ENCODE data around the gene DNASE1L2.
A peak's percentile ranks its signal among the peaks of the same experiment; 100 is the strongest.

The DNASE1L2 gene

GRCh38 chr16:2210009-2210332 lies 26.3 kb upstream of the DNASE1L2 start:
- Histone ChIP-seq H3K4me1 (ENCODE audit: insufficient read depth, poor library complexity, severe bottlenecking) (peaks cover 8% of the 10 kb centered on the region), H3K4me3 (ENCODE audit: severe bottlenecking) (no peak overlapping the region), H3K36me3 (ENCODE audit: low read depth) (peaks cover 44% of the 10 kb centered on the region), H3K27ac (ENCODE audit: poor library complexity, severe bottlenecking) (no peak overlapping the region), H3K27me3 (ENCODE audit: insufficient read depth, poor library complexity, severe bottlenecking) (no peaks in the 10 kb centered on the region), H3K9me3 (ENCODE audit: severe bottlenecking) (no peaks in the 10 kb centered on the region)
- no peak for TF ChIP-seq CTCF (IDR thresholded peaks at IDR 0.05; ENCODE audit: poor library complexity, severe bottlenecking)
- DNase-seq (ENCODE audit: low spot score), result peak; percentile 63
- no peak for ATAC-seq (ENCODE audit: low read depth)

- peak; percentile 57 for DNase-seq (ENCODE audit: low spot score)
- H3K4me1 ChIP-seq (ENCODE audit: insufficient read depth, poor library complexity, severe bottlenecking), result peaks cover 8% of the 10 kb centered on the region
- H3K4me3 ChIP-seq (ENCODE audit: severe bottlenecking), result no peak within 1 kb of the TSS
- TF ChIP-seq CTCF (IDR thresholded peaks at IDR 0.05; ENCODE audit: poor library complexity, severe bottlenecking), result no peak
- H3K27ac ChIP-seq (ENCODE audit: poor library complexity, severe bottlenecking), result peak within 1 kb of the TSS; percentile 84
- no peaks in the 10 kb centered on the region for H3K9me3 ChIP-seq (ENCODE audit: severe bottlenecking)
- H3K36me3 ChIP-seq (ENCODE audit: low read depth), result peaks cover 44% of the 10 kb centered on the region
- no peak for ATAC-seq (ENCODE audit: low read depth)
- H3K27me3 ChIP-seq (ENCODE audit: insufficient read depth, poor library complexity, severe bottlenecking), result no peaks in the 10 kb centered on the region
These were observed 25.6 kb upstream of the DNASE1L2 start, which contains the start of gene BRICD5 for GRCh38 chr16:2210386-2211365. Gene BRICD5, minus strand, starts transcription at chr16:2210863. Its CDS starts 30 bp downstream, at chr16:2210833.

DNA sequence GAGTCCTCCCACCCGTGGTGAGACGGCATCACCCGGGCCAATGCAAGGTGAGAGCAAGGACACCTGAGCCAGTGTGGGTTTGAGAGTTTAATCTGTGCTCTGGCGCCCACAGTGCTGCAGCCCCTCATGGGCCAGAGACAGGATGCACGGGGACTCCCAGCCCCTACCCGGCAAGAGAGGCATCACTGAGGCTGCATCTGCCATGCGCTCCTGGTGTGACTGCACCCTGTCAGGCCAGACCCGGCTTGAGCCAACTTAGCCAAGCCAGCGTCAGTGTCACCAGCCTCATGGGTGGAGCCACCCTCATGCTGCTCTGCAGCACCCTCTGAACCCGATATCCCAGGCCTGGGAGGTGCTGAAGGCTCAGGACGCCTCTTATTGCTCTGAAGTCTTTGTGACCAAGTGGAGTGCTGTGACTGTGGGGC lies 24.3 kb upstream of the DNASE1L2 start:
- Histone ChIP-seq H3K4me3 (ENCODE audit: severe bottlenecking) (no peak overlapping the region), H3K27ac (ENCODE audit: poor library complexity, severe bottlenecking) (peak overlapping the region; percentile 84)

GRCh38 chr16:2212362-2213324 lies 23.6 kb upstream of the DNASE1L2 start:
- no peaks in the 10 kb centered on the region for H3K9me3 ChIP-seq (ENCODE audit: severe bottlenecking)
- H3K36me3 ChIP-seq (ENCODE audit: low read depth), result peaks cover 35% of the 10 kb centered on the region
- TF ChIP-seq CTCF (IDR thresholded peaks at IDR 0.05; ENCODE audit: poor library complexity, severe bottlenecking), result no peak
- peak overlapping the region; percentile 76 for H3K4me3 ChIP-seq (ENCODE audit: severe bottlenecking)
- ATAC-seq (ENCODE audit: low read depth) (no peak), DNase-seq (ENCODE audit: low spot score) (no peak)
- H3K4me1 ChIP-seq (ENCODE audit: insufficient read depth, poor library complexity, severe bottlenecking), result peaks cover 8% of the 10 kb centered on the region
- H3K27ac ChIP-seq (ENCODE audit: poor library complexity, severe bottlenecking), result peak overlapping the region; percentile 84
- no peaks in the 10 kb centered on the region for H3K27me3 ChIP-seq (ENCODE audit: insufficient read depth, poor library complexity, severe bottlenecking)

More for the DNA sequence above, 24.3 kb upstream of the DNASE1L2 start:
- Histone ChIP-seq H3K4me1 (ENCODE audit: insufficient read depth, poor library complexity, severe bottlenecking) (peaks cover 8% of the 10 kb centered on the region), H3K9me3 (ENCODE audit: severe bottlenecking) (no peaks in the 10 kb centered on the region), H3K36me3 (ENCODE audit: low read depth) (peaks cover 42% of the 10 kb centered on the region), H3K27me3 (ENCODE audit: insufficient read depth, poor library complexity, severe bottlenecking) (no peaks in the 10 kb centered on the region)
- ATAC-seq (ENCODE audit: low read depth) (no peak), DNase-seq (ENCODE audit: low spot score) (peak; percentile 59)
- no peak for TF ChIP-seq CTCF (IDR thresholded peaks at IDR 0.05; ENCODE audit: poor library complexity, severe bottlenecking)
